ENCODE data around the gene PPP2R5E. TPM values are rescaled to one million over a fixed set of nuclear protein-coding genes. Genes with fewer than 3 reads are reported as not detected.

Gene PPP2R5E
- total RNA-seq, 4 donors from 2014 or later: 22.9 to 24.7 (median 23.8) TPM

DNA sequence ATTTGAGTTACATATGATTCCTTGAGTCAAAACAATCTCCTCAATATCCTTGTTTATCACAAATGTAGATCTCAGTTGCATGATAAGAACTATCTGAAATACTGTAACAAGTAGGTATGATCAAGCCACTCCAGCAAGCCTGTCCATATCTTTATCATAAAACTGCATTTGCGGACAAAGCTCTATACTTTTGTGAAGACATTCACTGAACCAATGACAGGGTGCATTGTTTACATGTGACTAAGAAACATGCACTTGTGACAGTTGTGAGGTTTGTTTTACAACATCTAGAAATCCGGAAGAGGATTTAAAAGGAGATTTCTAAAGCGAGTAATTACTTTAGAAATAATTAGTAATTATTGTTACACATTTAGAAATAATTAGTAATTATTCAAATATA lies 111.7 kb downstream of the PPP2R5E start:
- no peak for DNase-seq (ENCODE audit: low spot score in 2 of 2)
- no peak overlapping the region for H3K4me3 ChIP-seq
- H3K4me1 ChIP-seq: peaks cover 4 to 51% (median 16%) of the 10 kb centered on the region in 4 donors
- H3K9me3 ChIP-seq: no peaks in the 10 kb centered on the region
- H3K27me3 ChIP-seq: no peaks in the 10 kb centered on the region
- no peaks in the 10 kb centered on the region for H3K36me3 ChIP-seq
- WGBS, 2 donors: 66 to 74% methylated on average over 3 of the region's 3 CpGs
- no peak overlapping the region for H3K27ac ChIP-seq
- no peak for TF ChIP-seq POLR2A (IDR thresholded peaks at IDR 0.05)
- TF ChIP-seq CTCF (IDR thresholded peaks at IDR 0.05): no peak
- no peak for TF ChIP-seq EP300 (IDR thresholded peaks at IDR 0.05)

GRCh38 chr14:63428486-63428885 lies 114.7 kb downstream of the PPP2R5E start:
- Histone ChIP-seq H3K36me3 (no peaks in the 10 kb centered on the region), H3K27me3 (no peaks in the 10 kb centered on the region), H3K4me1 (peaks cover 0 to 27% (median 5%) of the 10 kb centered on the region in 4 donors), H3K9me3 (no peaks in the 10 kb centered on the region), H3K27ac (no peak overlapping the region), H3K4me3 (no peak overlapping the region)
- no peak for DNase-seq (ENCODE audit: low spot score in 2 of 2)
- WGBS, 2 donors: 35 to 38% methylated on average over 1 of the region's 1 CpG
- TF ChIP-seq POLR2A (IDR thresholded peaks at IDR 0.05): no peak
- no peak for TF ChIP-seq CTCF (IDR thresholded peaks at IDR 0.05)

DNA sequence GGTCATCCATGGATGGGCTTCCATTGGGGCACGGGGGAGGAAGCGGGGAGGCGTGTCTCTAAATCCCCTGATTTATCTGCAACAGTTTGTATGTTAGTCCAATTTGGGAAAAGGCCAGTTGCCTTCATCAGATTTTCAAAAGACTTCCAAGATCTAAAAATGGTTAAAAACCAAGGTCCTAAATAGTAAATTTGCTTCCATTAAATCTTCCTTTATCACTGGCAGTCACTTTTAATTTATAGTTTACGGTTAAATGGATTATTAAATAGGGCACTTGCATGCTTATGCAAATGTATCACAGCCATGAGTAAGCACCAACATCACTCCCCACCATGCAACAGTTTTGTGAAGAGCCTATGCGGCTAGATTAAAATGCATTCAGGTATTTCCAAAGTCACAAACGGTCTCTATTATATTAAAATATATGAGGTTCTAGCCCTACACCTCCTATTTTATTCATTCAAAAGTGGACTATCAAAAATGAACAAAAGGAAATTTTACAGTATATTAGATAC lies 116.3 kb downstream of the PPP2R5E start:
- Histone ChIP-seq H3K4me1 (peaks cover 0 to 16% (median 5%) of the 10 kb centered on the region in 4 donors), H3K9me3 (no peaks in the 10 kb centered on the region), H3K4me3 (no peak overlapping the region), H3K27ac (no peak overlapping the region), H3K27me3 (no peaks in the 10 kb centered on the region), H3K36me3 (peaks cover 0 to under 1% (median 0%) of the 10 kb centered on the region in 3 donors)
- TF ChIP-seq CTCF (IDR thresholded peaks at IDR 0.05): no peak
- TF ChIP-seq POLR2A (IDR thresholded peaks at IDR 0.05): no peak
- TF ChIP-seq EP300 (IDR thresholded peaks at IDR 0.05): no peak
- whole genome bisulfite sequencing, 2 donors: 94 to 98% methylated on average over 6 of the region's 6 CpGs
- DNase-seq (ENCODE audit: low spot score in 2 of 2): no peak

DNA sequence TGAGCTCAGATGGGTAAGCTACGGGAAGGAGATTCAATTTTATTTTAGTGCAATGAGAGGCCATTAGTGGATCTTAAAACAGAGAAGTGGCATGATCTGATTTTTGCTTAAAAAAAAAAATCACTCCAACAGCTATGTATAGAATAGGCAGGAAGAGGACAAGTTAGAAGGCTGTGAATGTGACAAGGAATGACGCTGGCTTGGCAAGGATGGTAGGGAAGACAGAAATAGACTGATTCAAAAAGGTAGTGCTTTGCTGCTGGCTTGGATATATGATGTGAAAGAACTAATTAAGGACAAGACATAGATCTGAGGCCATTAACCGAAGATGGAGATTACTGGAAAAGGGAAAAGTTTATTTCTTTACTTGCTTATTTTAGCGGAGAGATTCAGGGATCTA lies 119.3 kb downstream of the PPP2R5E start:
- 92 to 95% methylated on average over 4 of the region's 4 CpGs for WGBS, 2 donors
- H3K4me3 ChIP-seq: no peak overlapping the region
- no peaks in the 10 kb centered on the region for H3K27me3 ChIP-seq
- no peak for DNase-seq (ENCODE audit: low spot score in 2 of 2)
- H3K9me3 ChIP-seq: no peaks in the 10 kb centered on the region
- H3K27ac ChIP-seq: no peak overlapping the region
- peaks cover 0 to 13% (median 2%) of the 10 kb centered on the region in 4 donors for H3K4me1 ChIP-seq
- peaks cover 0 to 25% (median 0%) of the 10 kb centered on the region in 3 donors for H3K36me3 ChIP-seq
- no peak for TF ChIP-seq CTCF (IDR thresholded peaks at IDR 0.05)
- no peak for TF ChIP-seq EP300 (IDR thresholded peaks at IDR 0.05)
- TF ChIP-seq POLR2A (IDR thresholded peaks at IDR 0.05): no peak

- Histone ChIP-seq H3K9me3 (no peaks in the 10 kb centered on the region), H3K27ac (no peak overlapping the region), H3K27me3 (no peaks in the 10 kb centered on the region), H3K36me3 (peaks cover 0 to 26% (median 0%) of the 10 kb centered on the region in 3 donors), H3K4me3 (no peak overlapping the region), H3K4me1 (peaks cover 0 to 11% (median 2%) of the 10 kb centered on the region in 4 donors)
- TF ChIP-seq CTCF (IDR thresholded peaks at IDR 0.05) (no peak), POLR2A (IDR thresholded peaks at IDR 0.05) (no peak), EP300 (IDR thresholded peaks at IDR 0.05) (no peak)
- no peak for DNase-seq (ENCODE audit: low spot score in 2 of 2)
- 93 to 96% methylated on average over 2 of the region's 2 CpGs for WGBS, 2 donors
Measured at GRCh38 chr14:63423381-63423780, 119.8 kb downstream of the PPP2R5E start.
